Panc1 (cell line): ENCODE measurements around the gene ZNF678. TPM values are rescaled to one million over a fixed set of nuclear protein-coding genes. Genes with fewer than 3 reads are reported as not detected.
"Not testable (repeated sequence)": the region's sequence is repeated elsewhere in the genome, so short reads cannot be mapped to it uniquely, and the experiment has no call there.

Experiments used
- ATAC-seq: fragments of 200-7000 bp; cut with Tn5 transposase; 2 replicates; pipeline ENCODE4 v1.9.1; 2020; ENCODE audit warnings: mild to moderate bottlenecking, moderate library complexity
- BruUV-seq: library from RNA; stranded (reverse); fragments of 400-500 nt; replicated peaks from 2 replicates; lab custom pipeline; 2021; lab: Mats Ljungman, UMichigan
- CTCF ChIA-PET: fragments of 300-600 bp; sonication (Branson Sonifier 250); formaldehyde crosslinking; loops from one replicate; lab custom pipeline; 2022; ENCODE audit warnings: antibody characterized with exemption; lab: Charles Lee
- POLR2A ChIA-PET: fragments of 300-600 bp; sonication (Branson Sonifier 250); formaldehyde crosslinking; loops from one replicate; lab custom pipeline; 2022; ENCODE audit warnings: antibody characterized with exemption; lab: Charles Lee
- DNase-seq: peaks from one replicate; pipeline ENCODE4 v3.0.0-alpha.2; 2010; ENCODE audit warnings: low read depth, low spot score
- H3K27ac ChIP-seq: 2 replicates; pipeline ENCODE4 v1.5.1; 2011; ENCODE audit warnings: mild to moderate bottlenecking, low read length, inconsistent platforms
- H3K27me3 ChIP-seq: fragments of 200-500 bp; sonication (Bioruptor generic); 2 replicates; pipeline ENCODE4 v1.6.0; 2014; ENCODE audit warnings: low read length, inconsistent platforms; ENCODE audit not compliant: control insufficient read depth, insufficient read depth
- H3K36me3 ChIP-seq: fragments of 200-500 bp; sonication (Bioruptor generic); 2 replicates; pipeline ENCODE4 v1.5.1; 2014; ENCODE audit warnings: inconsistent platforms, mild to moderate bottlenecking, low read length, moderate library complexity; ENCODE audit not compliant: control insufficient read depth, insufficient read depth
- H3K4me1 ChIP-seq: 2 replicates; pipeline ENCODE4 v1.5.1; 2011; ENCODE audit warnings: inconsistent platforms, mild to moderate bottlenecking, low read length, moderate library complexity; ENCODE audit not compliant: control insufficient read depth, insufficient read depth
- H3K4me3 ChIP-seq, 2 experiments: 2 replicates each; pipeline ENCODE4 v1.5.1; 2011 to 2012; ENCODE audit warnings: low read depth in 2 of 2, low read length in 2 of 2, mild to moderate bottlenecking in 2 of 2, inconsistent platforms in 1 of 2, moderate library complexity in 1 of 2
- H3K9me3 ChIP-seq: fragments of 200-500 bp; sonication (Bioruptor generic); 2 replicates; pipeline ENCODE4 v1.5.1; 2014; ENCODE audit warnings: low read depth, mild to moderate bottlenecking, inconsistent platforms, low read length, moderate library complexity; ENCODE audit not compliant: control insufficient read depth, insufficient read depth
- POLR2AphosphoS5 ChIP-seq: IDR thresholded peaks from 2 replicates; pipeline ENCODE4 v1.6.1; 2012; ENCODE audit warnings: mild to moderate bottlenecking, low read depth, low read length, moderate library complexity
- SIN3A ChIP-seq: IDR thresholded peaks from 2 replicates; pipeline ENCODE4 v1.6.1; 2012; ENCODE audit warnings: low read depth, mild to moderate bottlenecking, low read length, moderate library complexity, borderline replicate concordance; ENCODE audit not compliant: insufficient read depth
- TCF7L2 ChIP-seq: IDR thresholded peaks from 2 replicates; pipeline ENCODE4 v1.6.1; 2011; ENCODE audit warnings: mild to moderate bottlenecking, low read depth, low read length, inconsistent platforms
- in situ Hi-C: cut with HindIII; loops from 2 replicates; pipeline ENCODE4 v1.10.0; 2016; ENCODE audit warnings: low sequenced_read_pairs, low pct_unique_long_range_greater_than_20kb
- intact Hi-C: fragments of 100-400 bp; cut with micrococcal nuclease; formaldehyde crosslinking; loops from one replicate; pipeline ENCODE4 v1.10.0; 2022; ENCODE audit not compliant: unreplicated experiment
- total RNA-seq: library from RNA; stranded (reverse); gene quantifications from one replicate; pipeline ENCODE4 v1.2.1, GENCODE V29; 2021; ENCODE audit not compliant: unreplicated experiment
- TF ChIP-seq, protein P1 (sequence below), 2 experiments: IDR thresholded peaks; 2 replicates each; pipeline ENCODE4 v1.6.1; 2011 to 2012; ENCODE audit warnings: low read depth in 2 of 2, control low read depth in 1 of 2, low read length in 1 of 2, mild to moderate bottlenecking in 1 of 2, moderate library complexity in 1 of 2; ENCODE audit not compliant: insufficient read depth in 1 of 2
- TF ChIP-seq, protein P2 (sequence below): fragments of 450-650 bp; IDR thresholded peaks from 2 replicates; pipeline ENCODE4 v1.5.1; 2017; ENCODE audit warnings: mild to moderate bottlenecking

ZNF678 gene
- total RNA-seq, 1 experiment from 2014 or later, result 8.0 TPM

DNA sequence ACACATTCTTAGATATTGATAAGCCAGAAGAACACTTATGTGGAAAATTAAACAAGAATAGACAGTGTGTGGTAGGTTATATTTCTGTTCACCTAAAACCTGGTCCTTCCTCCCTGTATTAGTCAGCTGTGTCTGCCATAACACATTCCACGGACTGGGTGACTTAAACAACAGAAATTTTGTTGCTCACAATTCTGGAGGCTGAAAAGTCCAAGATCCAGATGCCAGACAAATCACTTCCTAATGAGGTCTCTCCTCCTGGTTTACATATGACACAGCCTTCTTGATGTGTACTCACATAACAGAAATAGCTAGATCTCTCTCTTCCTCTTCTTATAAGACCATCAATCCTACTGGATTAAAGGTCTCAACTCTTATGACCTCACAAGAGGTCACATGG lies 146.1 kb downstream of the ZNF678 start:
- BruUV-seq, result no TSS peak
- ATAC-seq, result no peak
- in situ Hi-C loops (no loop called here), intact Hi-C loops (no loop called here)
- H3K4me1 ChIP-seq, result no peaks in the 10 kb centered on the region
- ChIA-PET POLR2A (no interaction called here), CTCF (no interaction called here)
- no peaks in the 10 kb centered on the region for H3K36me3 ChIP-seq
- H3K27me3 ChIP-seq, result no peaks in the 10 kb centered on the region
- no peak for DNase-seq
- TF ChIP-seq POLR2AphosphoS5, result no peak
- TF ChIP-seq, protein P1, sequence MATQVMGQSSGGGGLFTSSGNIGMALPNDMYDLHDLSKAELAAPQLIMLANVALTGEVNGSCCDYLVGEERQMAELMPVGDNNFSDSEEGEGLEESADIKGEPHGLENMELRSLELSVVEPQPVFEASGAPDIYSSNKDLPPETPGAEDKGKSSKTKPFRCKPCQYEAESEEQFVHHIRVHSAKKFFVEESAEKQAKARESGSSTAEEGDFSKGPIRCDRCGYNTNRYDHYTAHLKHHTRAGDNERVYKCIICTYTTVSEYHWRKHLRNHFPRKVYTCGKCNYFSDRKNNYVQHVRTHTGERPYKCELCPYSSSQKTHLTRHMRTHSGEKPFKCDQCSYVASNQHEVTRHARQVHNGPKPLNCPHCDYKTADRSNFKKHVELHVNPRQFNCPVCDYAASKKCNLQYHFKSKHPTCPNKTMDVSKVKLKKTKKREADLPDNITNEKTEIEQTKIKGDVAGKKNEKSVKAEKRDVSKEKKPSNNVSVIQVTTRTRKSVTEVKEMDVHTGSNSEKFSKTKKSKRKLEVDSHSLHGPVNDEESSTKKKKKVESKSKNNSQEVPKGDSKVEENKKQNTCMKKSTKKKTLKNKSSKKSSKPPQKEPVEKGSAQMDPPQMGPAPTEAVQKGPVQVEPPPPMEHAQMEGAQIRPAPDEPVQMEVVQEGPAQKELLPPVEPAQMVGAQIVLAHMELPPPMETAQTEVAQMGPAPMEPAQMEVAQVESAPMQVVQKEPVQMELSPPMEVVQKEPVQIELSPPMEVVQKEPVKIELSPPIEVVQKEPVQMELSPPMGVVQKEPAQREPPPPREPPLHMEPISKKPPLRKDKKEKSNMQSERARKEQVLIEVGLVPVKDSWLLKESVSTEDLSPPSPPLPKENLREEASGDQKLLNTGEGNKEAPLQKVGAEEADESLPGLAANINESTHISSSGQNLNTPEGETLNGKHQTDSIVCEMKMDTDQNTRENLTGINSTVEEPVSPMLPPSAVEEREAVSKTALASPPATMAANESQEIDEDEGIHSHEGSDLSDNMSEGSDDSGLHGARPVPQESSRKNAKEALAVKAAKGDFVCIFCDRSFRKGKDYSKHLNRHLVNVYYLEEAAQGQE (IDR thresholded peaks at IDR 0.05; ENCODE audit: insufficient read depth in 1 of 2, low read depth in 2 of 2, low read length in 1 of 2), result no peak
- TF ChIP-seq TCF7L2, result no peak
- no peak for TF ChIP-seq SIN3A
- TF ChIP-seq, protein P2, sequence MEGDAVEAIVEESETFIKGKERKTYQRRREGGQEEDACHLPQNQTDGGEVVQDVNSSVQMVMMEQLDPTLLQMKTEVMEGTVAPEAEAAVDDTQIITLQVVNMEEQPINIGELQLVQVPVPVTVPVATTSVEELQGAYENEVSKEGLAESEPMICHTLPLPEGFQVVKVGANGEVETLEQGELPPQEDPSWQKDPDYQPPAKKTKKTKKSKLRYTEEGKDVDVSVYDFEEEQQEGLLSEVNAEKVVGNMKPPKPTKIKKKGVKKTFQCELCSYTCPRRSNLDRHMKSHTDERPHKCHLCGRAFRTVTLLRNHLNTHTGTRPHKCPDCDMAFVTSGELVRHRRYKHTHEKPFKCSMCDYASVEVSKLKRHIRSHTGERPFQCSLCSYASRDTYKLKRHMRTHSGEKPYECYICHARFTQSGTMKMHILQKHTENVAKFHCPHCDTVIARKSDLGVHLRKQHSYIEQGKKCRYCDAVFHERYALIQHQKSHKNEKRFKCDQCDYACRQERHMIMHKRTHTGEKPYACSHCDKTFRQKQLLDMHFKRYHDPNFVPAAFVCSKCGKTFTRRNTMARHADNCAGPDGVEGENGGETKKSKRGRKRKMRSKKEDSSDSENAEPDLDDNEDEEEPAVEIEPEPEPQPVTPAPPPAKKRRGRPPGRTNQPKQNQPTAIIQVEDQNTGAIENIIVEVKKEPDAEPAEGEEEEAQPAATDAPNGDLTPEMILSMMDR, result no peak
- H3K9me3 ChIP-seq, result 0 out of 2 replicates have a peak, but pooled peaks cover 3% of the 10 kb centered on the region
- H3K27ac ChIP-seq, result no peak overlapping the region
- no peak overlapping the region for H3K4me3 ChIP-seq

DNA sequence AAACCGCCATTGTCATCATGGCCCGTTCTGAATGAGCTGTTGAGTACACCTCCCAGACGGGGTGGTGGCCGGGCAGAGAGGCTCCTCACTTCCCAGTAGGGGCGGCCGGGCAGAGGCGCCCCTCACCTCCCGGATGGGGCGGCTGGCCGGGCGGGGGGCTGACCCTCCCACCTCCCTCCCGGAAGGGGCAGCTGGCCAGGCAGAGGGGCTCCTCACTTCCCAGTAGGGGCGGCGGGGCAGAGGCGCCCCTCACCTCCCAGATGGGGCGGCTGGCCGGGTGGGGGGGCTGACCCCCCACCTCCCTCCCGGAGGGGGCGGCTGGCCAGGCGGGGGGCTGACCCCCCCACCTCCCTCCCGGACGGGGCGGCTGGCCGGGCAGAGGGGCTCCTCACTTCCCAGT lies 147.1 kb downstream of the ZNF678 start:
- H3K9me3 ChIP-seq, H3K36me3 ChIP-seq, POLR2A ChIA-PET, ATAC-seq, BruUV-seq, H3K4me3 ChIP-seq, H3K4me1 ChIP-seq, H3K27me3 ChIP-seq, intact Hi-C loops, DNase-seq, in situ Hi-C loops, H3K27ac ChIP-seq, CTCF ChIA-PET: not testable (repeated sequence)

DNA sequence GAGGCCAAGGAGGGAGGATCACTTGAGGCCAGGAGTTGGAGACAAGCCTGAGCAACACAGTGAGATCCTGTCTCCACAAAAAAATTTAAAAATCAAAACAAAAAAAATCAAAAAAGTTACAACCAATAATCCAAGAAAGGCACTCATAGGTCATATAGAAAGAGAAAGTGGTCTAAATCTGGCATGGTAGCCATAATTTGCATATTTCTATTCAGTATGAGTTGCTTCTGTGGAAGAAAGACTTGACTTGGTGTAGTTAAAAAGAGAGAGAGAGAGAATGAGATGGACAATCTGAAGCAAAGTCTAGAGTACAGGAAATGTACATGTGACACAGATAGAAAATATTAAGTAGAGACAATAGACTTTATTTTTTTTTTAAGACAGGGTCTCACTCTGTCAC lies 149.3 kb downstream of the ZNF678 start:
- Histone ChIP-seq H3K27me3 (no peaks in the 10 kb centered on the region), H3K27ac (no peak overlapping the region), H3K9me3 (0 out of 2 replicates have a peak, but pooled peaks cover 3% of the 10 kb centered on the region), H3K36me3 (no peaks in the 10 kb centered on the region), H3K4me1 (no peaks in the 10 kb centered on the region), H3K4me3 (no peak overlapping the region)
- intact Hi-C loops (no loop called here), in situ Hi-C loops (no loop called here)
- POLR2A ChIA-PET, result no interaction called here
- DNase-seq (no peak), ATAC-seq (no peak)
- CTCF ChIA-PET, result no interaction called here
- no TSS peak for BruUV-seq
- TF ChIP-seq, protein P1 (IDR thresholded peaks at IDR 0.05; ENCODE audit: insufficient read depth in 1 of 2, low read depth in 2 of 2, low read length in 1 of 2), result no peak
- TF ChIP-seq SIN3A (no peak), TCF7L2 (no peak), POLR2AphosphoS5 (no peak)
- TF ChIP-seq, protein P2, result no peak
